ENCODE data around the gene EDRF1.

DNA sequence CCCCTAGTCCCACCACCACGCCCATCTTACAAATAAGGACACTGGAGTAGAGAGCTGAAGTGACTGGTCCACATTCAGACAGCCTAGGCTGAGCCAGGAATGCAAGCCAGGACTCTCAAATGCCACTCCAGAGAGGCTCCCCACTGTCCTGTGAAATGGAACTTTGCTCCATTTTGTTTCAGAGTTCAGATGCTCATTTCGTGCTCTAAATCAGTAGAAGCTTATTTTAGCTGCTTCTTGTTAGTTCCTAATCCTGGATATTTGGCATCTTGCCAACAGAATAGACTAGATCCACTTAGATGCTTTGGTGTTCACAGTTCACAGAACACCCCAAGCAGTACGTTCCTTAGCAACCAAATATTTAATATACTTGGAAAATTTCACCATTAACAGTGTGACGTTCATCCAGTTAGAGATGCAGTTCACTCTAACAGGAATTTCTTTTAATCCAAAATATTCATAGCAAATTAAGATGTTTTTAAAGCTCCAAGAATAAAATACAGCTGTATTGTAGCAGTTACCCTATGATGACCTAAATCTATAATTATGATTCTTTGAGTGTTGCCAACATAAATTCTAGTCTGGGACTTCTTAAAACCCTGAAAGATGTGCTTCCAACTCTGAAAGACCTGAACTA lies 48.8 kb downstream of the EDRF1 start:
- TF ChIP-seq ZNF621 (tag by site-specific recombination; IDR thresholded peaks at IDR 0.05), result no peak
- no peak for TF ChIP-seq ZNF654 (tag by site-specific recombination; IDR thresholded peaks at IDR 0.05; ENCODE audit: low read depth)
- no peak for TF ChIP-seq ZNF555 (tag by site-specific recombination; conservative IDR thresholded peaks at IDR 0.05)
- TF ChIP-seq, protein P1, sequence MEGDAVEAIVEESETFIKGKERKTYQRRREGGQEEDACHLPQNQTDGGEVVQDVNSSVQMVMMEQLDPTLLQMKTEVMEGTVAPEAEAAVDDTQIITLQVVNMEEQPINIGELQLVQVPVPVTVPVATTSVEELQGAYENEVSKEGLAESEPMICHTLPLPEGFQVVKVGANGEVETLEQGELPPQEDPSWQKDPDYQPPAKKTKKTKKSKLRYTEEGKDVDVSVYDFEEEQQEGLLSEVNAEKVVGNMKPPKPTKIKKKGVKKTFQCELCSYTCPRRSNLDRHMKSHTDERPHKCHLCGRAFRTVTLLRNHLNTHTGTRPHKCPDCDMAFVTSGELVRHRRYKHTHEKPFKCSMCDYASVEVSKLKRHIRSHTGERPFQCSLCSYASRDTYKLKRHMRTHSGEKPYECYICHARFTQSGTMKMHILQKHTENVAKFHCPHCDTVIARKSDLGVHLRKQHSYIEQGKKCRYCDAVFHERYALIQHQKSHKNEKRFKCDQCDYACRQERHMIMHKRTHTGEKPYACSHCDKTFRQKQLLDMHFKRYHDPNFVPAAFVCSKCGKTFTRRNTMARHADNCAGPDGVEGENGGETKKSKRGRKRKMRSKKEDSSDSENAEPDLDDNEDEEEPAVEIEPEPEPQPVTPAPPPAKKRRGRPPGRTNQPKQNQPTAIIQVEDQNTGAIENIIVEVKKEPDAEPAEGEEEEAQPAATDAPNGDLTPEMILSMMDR (tag by site-specific recombination; IDR thresholded peaks at IDR 0.05), result no peak
- TF ChIP-seq ZNF324 (tag by site-specific recombination; IDR thresholded peaks at IDR 0.05), result no peak

Data from HEK293 (cell line).